Endometrium (tissue), 2 donors: ENCODE data around the gene PCDHA6.
"Not testable (repeated sequence)": the region's sequence is repeated elsewhere in the genome, so short reads cannot be mapped to it uniquely, and the experiment has no call there.

ENCODE experiments used
- FAIRE-seq: peaks from 2 replicates; lab custom pipeline; 2012; peaks lifted over from hg19 to GRCh38; lab: Jason Lieb, UNC
- donor health status: control.
- donor health status: control.

PCDHA6 gene

GRCh38 chr5:140822281-140822629, 5.5 kb upstream of the PCDHA6 start:
- FAIRE-seq: no peak

DNA sequence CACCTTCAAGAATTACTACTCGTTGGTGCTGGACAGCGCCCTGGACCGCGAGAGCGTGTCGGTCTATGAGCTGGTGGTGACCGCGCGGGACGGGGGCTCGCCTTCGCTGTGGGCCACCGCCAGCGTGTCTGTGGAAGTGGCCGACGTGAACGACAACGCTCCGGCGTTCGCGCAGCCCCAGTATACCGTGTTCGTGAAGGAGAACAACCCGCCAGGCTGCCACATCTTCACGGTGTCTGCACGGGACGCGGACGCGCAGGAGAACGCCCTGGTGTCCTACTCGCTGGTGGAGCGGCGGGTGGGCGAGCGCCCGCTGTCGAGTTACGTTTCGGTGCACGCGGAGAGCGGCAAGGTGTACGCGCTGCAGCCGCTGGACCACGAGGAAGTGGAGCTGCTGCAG, 4.8 kb upstream of the PCDHA6 start:
- FAIRE-seq: not testable (repeated sequence)

DNA sequence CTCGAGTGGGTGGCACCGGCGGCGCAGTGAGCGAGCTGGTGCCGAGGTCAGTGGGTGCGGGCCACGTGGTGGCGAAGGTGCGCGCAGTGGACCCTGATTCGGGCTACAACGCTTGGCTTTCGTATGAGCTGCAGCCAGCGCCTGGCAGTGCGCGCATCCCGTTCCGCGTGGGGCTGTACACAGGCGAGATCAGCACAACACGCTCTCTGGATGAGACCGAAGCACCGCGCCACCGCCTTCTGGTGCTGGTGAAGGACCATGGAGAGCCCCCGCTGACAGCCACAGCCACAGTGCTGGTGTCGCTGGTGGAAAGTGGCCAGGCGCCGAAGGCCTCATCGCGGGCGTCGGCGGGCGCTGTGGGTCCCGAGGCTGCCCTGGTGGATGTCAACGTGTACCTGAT, 4.3 kb upstream of the PCDHA6 start:
- no peak for FAIRE-seq

GRCh38 chr5:140828362-140828737, 590 bp downstream of the PCDHA6 start:
- FAIRE-seq: no peak

GRCh38 chr5:140829511-140830501, 2.0 kb downstream of the PCDHA6 start:
- not testable (repeated sequence) for FAIRE-seq

DNA sequence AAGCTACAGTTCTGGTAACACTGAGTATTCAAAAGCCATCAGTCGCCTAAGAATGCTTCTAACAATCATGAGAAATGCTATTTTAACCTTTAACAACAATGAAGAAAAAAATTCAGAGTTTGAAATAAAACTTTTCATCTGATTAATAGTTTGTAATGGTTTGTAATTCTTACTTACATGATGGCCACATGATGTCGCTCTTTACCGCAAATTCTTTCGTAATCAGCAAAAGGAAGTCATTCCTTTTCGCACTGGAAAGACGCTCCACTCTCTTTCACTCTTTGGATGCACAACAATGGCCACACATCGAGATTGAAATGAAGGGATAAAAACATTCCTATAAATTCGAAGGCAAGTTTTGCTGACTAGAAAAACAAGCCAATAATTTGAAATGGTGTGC, 6.2 kb downstream of the PCDHA6 start, which contains the start of gene PCDHA7:
Gene PCDHA7 (plus strand): TSS at position 277 of the 400 bp plus-strand sequence. CDS start 115 bp downstream, at position 392.
- FAIRE-seq: no peak

DNA sequence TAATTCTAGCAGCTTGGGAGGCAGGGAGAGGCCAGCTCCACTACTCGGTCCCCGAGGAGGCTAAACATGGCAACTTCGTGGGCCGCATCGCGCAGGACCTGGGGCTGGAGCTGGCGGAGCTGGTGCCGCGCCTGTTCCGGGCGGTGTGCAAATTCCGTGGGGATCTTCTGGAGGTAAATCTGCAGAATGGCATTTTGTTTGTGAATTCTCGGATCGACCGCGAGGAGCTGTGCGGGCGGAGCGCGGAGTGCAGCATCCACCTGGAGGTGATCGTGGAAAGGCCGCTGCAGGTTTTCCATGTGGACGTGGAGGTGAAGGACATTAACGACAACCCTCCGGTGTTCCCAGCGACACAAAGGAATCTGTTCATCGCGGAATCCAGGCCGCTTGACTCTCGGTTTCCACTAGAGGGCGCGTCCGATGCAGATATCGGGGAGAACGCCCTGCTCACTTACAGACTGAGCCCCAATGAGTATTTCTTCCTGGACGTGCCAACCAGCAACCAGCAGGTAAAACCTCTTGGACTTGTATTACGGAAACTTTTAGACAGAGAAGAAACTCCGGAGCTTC, 6.8 kb downstream of the PCDHA6 start:
- FAIRE-seq: not testable (repeated sequence)

DNA sequence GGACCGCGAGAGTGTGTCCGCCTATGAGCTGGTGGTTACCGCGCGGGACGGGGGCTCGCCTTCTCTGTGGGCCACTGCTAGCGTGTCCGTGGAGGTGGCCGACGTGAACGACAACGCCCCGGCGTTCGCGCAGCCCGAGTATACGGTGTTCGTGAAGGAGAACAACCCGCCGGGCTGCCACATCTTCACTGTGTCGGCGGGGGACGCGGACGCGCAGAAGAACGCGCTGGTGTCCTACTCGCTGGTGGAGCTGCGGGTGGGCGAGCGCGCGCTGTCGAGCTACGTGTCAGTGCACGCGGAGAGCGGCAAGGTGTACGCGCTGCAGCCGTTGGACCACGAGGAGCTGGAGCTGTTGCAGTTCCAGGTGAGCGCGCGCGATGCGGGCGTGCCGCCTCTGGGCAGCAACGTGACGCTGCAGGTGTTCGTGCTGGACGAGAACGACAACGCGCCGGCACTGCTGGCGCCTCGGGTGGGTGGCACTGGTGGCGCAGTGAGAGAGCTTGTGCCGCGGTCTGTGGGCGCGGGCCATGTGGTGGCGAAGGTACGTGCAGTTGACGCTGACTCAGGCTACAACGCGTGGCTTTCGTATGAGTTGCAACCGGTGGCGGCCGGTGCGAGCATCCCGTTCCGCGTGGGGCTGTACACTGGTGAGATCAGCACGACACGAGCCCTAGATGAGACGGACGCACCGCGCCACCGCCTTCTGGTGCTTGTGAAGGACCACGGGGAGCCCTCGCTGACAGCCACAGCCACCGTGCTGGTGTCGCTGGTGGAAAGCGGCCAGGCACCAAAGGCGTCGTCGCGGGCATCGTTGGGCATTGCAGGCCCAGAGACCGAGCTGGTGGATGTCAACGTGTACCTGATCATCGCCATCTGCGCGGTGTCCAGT, 8.1 kb downstream of the PCDHA6 start:
- FAIRE-seq: no peak

DNA sequence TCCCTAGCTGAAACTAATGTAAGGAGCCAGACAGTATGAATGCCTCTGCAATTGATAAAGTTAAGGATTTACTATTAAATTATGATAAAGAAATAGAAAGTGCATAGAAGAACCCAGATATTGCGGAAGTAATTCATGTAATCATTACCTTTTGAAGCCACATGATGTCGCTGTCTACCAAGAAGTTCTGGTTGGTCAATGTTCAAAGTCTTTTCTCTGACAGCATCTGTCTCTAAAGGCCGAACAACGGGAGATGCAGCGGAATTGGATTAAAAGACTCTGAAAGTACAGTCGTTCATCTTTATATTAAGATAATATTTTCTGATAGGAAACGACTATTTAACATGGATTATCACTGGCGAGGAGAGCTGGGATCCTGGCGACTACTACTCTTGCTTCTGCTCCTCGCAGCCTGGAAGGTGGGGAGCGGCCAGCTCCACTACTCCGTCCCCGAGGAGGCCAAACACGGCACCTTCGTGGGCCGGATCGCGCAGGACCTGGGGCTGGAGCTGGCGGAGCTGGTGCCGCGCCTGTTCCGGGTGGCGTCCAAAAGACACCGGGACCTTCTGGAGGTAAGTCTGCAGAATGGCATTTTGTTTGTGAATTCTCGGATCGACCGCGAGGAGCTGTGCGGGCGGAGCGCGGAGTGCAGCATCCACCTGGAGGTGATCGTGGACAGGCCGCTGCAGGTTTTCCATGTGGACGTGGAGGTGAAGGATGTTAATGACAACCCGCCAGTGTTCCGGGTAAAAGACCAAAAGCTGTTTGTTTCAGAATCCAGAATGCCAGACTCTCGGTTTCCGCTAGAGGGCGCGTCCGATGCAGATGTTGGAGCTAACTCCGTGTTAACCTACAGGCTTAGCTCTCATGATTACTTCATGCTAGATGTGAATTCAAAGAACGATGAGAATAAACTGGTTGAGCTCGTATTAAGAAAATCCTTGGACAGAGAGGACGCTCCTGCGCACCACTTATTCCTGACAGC, 13.5 kb downstream of the PCDHA6 start, which contains the start of gene PCDHA8:
Gene PCDHA8 (plus strand): TSS at position 210 of the 985 bp plus-strand sequence. CDS start 135 bp downstream, at position 345.
- no peak for FAIRE-seq

DNA sequence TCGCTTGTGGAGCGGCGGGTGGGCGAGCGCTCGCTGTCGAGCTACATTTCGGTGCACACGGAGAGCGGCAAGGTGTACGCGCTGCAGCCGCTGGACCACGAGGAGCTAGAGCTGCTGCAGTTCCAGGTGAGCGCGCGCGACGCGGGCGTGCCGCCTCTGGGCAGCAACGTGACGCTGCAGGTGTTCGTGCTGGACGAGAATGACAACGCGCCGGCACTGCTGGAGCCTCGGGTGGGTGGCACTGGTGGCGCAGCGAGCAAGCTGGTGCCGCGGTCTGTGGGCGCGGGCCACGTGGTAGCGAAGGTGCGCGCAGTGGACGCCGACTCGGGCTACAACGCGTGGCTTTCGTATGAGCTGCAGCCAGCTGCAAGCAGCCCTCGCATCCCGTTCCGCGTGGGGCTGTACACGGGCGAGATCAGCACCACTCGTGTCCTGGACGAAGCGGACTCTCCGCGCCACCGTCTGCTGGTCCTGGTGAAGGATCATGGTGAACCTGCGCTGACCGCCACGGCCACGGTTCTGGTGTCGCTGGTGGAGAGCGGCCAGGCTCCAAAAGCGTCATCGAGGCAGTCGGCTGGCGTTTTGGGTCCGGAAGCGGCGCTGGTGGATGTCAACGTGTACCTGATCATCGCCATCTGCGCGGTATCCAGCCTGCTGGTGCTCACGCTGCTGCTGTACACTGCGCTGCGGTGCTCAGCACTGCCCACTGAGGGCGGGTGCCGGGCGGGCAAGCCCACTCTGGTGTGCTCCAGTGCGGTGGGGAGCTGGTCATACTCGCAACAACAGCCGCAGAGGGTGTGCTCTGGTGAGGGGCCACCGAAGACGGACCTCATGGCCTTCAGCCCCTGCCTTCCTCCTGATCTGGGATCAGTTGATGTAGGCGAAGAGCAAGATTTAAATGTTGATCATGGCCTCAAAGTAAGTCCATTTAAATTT, 15.3 kb downstream of the PCDHA6 start:
- no peak for FAIRE-seq

GRCh38 chr5:140848139-140849102, 20.7 kb downstream of the PCDHA6 start, which contains the start of gene PCDHA9:
Gene PCDHA9, plus strand, starts transcription at chr5:140848382. Its CDS starts 114 bp downstream, at chr5:140848496.
- not testable (repeated sequence) for FAIRE-seq

- not testable (repeated sequence) for FAIRE-seq
Observed at GRCh38 chr5:140849831-140850634, 22.3 kb downstream of the PCDHA6 start.

GRCh38 chr5:140855772-140856674, 28.3 kb downstream of the PCDHA6 start, which contains the start of gene PCDHA10:
Gene PCDHA10, plus strand, starts transcription at chr5:140855897. Its CDS starts 152 bp downstream, at chr5:140856049.
- FAIRE-seq: no peak

GRCh38 chr5:140857177-140857986, 29.6 kb downstream of the PCDHA6 start:
- no peak for FAIRE-seq

- FAIRE-seq: no peak
Observed at GRCh38 chr5:140857987-140858240, 30.2 kb downstream of the PCDHA6 start.
